Renal cortical epithelial cell (primary cell): ENCODE measurements around the gene AFAP1L2. TPM values are rescaled to one million over a fixed set of nuclear protein-coding genes. Genes with fewer than 3 reads are reported as not detected.
"Not testable (repeated sequence)": the region's sequence is repeated elsewhere in the genome, so short reads cannot be mapped to it uniquely, and the experiment has no call there.

Experiments used
- DNase-seq: peaks from one replicate; pipeline ENCODE4 v3.0.0-alpha.2; 2011; ENCODE audit warnings: low read depth
- total RNA-seq: library from RNA; depleted of rRNA; stranded (reverse); fragments of >200 nt; gene quantifications from 2 replicates; pipeline ENCODE4 v1.2.3, GENCODE V29; 2014

AFAP1L2 gene
- total RNA-seq, 1 donor from 2014 or later = 71.4 TPM

DNA sequence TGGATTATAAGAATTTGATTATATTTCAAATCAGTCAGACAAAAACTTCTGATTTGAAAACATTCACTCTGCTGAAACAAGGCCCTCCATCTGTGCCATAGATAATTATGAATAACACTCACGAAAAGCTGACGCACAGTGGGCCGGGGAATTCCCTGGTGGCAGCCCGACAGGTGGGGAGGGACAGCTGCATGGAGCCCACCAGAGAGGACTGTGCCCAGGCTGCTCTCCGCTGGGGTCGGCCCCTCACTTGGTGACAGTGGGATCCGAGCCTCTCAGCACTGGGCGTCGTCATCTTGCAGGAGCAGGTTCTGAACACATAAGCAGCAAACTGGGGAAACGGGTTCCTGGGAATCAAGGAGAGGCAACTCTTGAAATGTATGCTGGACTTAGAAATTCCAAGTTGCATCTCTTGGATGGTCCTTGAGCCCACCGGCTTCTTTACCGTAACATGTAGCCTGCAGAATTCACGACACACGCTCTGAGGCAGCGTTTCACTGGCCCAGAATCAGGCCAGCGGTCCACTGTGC, 41.4 kb downstream of the AFAP1L2 start:
- no peak for DNase-seq

DNA sequence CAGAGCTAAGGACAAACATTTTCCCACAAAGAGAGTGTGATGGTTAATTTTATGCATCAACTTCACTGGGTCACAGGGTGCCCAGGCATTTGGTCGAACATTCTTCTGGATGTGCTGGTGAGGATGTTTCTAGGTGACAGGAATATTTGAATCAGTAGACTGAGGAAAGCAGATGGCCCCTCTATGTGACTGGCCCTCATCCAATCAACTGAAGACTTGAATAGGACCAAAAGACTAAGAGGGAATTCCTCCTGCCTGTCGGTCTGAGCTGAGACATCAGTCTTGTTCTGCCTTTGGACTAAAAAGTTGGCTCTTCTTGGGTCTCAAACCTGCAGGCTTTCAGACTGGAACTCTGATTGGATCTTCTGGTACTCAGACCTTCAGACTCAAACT, 44.4 kb downstream of the AFAP1L2 start:
- DNase-seq = no peak

DNA sequence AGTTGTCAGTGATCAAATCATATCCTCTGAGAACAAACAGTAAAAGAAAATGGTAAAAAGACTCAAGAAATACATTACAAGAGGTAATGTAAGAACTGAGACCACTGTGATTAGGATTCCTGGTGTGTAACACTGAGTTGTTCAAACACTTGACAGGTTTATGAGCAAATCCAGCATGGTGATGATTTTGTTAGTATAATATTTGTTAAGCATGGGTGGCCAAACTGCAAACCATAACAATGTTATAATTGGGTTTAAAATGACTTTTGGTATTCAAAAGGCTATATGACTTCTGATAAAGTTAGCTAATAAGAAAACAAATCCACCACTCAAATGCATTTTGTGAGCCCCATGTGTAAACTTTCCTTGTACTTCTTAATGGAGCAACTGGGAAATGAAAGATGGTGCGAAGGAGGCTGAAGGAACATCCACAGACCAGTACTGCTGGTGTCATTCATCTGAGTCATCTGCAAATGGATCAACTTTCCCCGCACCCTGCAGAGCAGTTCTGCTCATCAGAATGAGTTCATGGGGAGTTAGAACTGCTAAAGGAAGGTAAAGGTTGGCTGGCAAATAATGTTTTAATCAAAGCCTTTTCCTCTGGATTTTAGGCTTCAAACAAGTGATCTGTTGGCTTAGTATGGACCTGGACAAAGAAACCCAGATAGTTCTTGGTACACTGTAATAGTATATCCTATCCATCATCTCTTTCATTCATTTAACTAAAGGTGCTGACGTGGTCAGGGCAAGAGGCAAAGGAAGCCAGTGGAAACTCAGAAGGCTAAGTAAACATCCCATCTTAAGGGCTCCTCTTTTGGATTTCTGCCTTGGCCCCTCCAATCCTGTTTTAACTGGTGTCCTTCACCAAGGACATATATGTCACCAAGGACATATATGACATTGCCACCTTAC, 45.0 kb downstream of the AFAP1L2 start:
- DNase-seq = no peak

DNA sequence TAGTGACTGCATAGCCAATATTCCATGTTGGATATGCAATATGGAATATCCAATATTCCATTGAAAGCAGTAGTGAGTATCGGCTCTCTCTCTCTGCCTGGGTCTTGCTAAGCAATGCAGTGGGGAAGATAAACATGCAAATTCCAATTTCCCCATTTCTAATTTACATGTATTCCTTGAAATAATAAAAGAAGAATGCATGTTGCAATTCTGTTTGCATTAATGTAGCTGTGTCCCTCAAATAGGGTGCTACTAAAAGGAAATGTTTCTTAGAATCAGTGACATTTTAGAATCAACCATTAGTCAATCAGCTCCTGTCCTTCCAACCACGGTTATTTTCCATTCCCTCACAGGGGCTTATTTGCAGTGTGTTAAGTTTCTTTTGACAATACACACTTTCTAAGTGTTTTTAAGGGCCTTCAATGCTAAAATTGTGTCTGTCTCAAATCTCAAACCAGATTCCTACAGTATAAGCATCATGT, 46.7 kb downstream of the AFAP1L2 start:
- peak; percentile 73 for DNase-seq

DNA sequence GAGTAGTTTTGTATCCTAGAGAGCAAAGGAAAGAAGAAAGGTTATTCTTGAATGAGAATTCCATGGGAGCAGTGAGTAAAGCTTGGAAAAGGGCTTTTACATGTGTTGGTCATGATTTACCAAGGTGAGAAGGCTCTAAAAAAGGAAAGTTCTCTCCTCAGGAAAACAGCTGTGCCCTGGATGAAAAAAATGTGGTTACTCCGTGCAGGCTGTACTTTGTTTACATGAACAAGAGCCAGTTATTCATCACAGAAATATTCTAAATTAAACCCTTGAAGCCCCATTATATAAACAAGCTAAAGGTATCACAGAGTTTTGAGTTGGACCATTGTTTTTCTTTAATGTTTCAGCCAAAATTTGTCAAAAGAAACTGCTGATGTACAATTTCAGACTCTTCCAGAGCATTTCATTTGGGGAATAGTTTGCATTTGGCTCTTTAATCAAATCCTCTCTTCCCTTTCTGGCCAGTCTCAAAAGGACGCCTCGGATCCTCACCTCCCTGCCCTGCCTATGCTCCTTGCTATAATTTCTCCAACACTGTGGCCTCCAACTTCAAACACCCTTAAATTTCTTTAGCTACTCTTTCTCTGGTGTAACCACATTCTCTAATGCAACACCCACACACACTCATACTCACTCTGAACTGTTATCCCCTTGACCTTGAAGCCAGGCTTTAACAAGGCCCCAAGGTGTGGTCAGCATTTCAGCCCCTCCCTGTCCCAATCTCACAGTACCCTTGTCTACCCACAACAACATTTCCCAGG, 47.4 kb downstream of the AFAP1L2 start:
- peak; percentile 79 for DNase-seq

DNA sequence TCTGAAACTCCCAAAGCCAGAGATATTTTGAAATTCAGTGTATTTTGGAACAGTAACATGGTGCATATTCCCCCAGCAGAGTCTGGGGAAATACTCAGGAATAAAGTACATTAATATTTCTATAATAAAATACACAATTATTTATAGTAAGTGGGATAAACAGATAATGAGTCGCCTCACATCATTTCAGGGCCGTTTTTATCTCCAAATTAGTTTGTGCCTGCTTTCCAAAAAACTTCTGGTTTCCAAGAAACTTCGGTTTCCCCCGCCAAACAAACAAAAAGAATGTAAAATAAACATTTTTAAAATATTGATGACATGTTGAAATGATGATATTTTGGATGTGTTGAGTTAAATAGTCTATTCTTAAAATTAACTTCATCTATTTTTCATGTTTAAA, 48.2 kb downstream of the AFAP1L2 start:
- DNase-seq = no peak

DNA sequence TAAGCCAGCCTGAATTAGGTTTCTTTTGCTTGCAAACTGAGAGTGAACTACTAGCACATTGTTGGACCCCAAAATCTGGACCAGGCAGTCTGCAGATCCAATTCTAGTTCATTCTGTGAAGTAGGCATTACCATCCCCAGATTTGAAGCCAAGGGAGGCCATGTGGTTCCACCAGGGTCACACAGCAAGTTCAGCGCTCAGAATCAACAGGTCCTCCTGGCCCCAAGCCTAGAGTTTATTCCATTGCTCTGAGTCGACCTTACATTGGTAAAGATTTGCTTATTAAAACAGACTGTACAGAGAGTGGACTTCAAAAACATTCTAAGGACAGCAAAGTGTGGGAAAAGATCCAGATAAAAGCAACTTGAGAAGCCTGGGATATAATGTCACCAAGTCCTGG, 50.9 kb downstream of the AFAP1L2 start:
- no peak for DNase-seq

DNA sequence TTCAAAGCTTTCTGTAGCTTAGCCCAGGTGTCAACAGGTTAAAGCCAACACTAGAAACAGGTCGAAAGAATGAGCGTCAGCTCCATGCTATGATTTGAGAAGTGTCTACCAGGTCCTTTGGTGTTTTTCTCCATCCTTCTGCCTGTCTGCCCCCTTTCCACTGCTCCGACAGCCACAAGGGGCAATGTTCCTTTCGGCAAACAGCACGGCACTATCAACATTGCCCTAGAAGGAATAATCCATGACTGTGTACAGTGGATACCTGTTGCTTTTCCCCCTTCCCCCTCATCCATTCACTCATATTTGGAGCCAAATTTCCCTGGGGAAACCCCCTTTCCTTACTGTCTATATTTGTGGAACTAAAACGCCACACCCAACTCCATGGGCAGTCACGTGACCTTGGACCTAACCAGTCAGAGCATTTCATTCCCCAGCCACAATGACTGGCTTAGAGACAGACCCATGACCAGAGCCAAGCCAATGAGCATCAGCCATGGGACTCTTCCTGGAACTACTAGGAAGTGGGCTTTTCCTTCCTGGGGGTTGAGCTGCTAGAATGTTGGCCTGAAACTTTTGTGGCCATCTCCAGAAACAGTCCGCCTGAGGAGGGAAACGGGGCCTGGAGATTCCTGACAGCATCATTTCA, 51.5 kb downstream of the AFAP1L2 start:
- no peak for DNase-seq

DNA sequence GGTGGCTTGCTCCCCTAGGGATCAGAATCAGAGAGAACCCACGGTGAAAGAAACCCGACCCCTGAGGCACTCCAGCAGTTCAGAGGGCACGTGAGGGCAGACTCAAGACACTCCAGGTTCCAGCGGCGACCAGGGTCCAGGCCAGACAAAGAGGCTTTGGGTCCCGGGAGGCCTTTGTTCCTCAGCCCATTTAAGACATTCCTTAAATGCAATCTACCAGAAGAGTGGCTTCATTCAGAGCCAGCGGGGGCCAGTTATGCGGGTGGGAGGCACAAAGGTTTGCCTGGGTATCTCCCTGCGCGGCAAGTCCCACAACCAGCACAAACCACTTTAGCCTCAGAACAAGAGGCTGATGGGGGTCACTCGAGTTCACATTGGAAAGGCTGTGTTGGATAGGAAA, 53.6 kb downstream of the AFAP1L2 start:
- DNase-seq = peak; percentile 50

DNA sequence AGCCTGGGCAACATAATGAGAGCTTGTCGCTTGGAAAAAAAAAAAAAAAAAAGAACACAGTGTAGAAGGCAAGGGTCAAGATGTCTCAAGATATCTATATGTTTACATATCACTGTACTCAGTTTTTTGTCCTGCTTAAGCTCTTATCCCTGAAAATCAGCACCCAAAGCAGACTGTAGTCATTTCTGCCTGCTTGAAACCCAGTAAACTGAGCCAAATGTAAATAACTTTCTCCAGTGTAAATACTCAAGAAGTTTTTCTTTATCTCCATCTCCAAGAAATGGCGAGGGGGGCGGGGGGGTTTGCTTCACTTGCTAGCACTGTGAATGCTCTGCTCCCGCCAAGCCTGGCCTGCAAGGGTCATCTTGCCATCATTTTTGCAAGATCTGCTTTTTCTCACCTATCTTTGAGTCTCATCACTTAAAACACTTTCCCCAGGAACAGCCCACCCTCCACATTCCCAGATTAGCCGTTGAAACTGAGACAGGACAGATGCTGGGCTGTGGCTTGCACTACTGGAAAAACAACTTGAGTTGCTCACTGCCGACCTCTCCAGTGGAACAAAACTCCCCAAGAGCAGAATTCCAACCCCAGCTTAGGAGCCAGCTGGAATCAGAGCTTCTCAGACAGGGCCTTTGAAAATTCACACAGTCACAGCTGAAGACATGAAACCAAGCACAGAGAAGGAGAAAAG, 54.6 kb downstream of the AFAP1L2 start:
- DNase-seq = no peak

DNA sequence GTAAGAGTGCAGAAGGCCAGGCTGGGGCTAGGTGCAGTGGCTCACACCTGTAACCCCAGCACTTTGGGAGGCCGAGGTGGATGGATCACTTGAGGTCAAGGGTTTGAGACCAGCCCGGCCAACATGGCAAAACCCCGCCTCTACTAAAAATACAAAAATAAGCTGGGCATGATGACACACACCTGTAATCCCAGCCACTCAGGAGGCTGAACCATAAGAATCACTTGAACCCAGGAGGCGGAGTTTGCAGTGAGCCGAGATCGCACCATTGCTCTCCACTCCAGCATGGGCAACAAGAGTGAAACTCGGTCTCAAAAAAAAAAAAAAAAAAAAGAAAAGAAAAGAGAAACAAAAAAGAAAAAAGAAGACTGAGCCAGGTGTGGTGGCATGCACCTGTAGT, 55.2 kb downstream of the AFAP1L2 start:
- not testable (repeated sequence) for DNase-seq

DNA sequence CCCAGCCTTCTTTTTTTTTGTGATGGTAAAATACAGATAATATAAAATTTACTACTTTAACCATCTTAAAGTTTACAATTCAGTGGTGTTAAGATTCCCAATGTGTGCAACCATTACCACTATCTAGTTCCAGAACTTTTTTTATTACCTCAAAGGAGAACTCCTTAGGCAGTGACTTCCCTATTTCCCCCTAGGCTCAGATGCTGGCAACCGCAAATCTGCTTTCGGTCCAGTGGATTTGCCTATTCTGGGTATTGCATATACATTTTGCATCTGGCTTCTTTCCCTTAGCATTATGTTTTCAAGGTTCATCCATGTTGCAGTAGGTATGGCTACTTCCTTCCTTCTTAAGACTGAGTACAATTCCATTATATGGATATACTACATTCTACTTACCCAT, 56.5 kb downstream of the AFAP1L2 start:
- DNase-seq = no peak

DNA sequence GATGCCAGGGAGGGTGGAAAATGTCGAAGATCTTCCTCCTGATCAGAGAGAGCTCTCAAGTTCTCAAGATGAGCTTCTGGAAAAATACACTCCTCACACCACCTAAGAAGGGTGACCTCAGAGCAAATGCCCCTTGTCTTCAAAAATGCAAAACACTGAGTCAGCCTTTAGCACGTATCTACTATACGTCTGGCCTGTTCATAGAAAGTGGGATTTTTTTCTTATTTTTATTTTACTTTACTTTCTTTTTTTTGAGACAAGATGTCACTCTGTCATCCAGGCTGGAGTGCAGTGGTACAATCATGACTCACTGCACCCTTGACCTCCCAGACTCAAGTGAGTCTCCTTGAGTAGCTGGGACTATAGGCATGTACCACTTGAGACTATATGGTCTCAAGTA, 57.1 kb downstream of the AFAP1L2 start:
- no peak for DNase-seq

DNA sequence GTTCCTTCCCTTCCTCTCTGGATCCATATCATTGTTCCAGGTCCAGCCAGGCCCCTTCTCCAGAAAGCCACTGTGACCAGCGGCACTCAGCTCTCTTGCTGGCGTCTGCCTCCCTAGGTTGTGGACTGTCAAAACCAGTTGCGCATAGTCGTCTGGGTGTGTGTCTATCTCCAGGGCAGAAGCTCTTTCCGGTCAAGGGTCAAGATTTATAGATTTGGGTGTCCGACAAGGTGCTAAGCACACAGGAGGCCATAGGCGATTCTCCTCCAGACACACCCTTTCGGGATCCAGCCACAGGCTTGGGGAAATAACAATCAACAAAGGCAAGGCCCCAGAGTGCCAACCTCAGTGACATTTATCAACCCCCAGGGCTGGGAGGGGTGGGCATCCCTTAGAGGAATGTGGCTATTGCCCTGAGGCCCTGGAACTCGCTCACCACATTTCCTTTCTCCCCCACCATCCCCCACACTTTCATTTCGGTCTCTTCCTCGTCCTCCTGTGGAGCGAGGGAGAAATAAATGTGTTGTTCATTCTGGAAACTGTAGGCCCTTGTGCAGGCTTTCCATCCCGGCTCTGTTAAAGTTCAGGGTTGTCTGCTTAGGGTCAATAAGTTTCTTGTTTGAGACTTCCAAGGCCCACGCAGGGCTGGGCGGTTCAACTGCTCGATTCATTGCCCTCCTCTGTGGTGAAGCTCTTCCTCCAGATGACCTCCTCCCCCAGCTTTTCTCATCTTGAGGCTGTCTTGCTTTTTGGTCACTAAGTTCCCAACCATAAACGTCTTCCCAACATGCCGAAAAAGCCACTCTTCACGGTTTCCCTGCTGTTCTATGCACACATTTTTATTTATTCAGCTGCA, 57.9 kb downstream of the AFAP1L2 start:
- DNase-seq = no peak

DNA sequence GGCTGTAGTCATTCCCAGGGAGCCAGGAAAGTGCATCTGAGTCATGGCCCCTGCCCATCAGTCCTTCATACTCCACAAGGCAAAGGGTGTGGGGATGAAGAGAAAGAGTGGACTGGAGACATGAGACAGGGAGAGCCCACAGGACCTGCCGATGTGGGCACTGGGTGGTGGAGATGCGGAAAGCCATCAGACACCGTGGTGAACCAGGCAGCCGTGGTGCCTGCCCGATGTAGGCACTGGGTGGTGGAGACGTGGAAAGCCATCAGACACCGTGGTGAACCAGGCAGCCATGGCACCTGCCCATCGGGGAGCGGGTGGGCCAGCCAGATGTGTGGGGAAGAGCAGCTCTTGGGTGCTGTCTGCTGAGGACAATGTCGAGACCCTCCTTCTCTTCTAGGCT, 58.6 kb downstream of the AFAP1L2 start:
- DNase-seq = no peak

DNA sequence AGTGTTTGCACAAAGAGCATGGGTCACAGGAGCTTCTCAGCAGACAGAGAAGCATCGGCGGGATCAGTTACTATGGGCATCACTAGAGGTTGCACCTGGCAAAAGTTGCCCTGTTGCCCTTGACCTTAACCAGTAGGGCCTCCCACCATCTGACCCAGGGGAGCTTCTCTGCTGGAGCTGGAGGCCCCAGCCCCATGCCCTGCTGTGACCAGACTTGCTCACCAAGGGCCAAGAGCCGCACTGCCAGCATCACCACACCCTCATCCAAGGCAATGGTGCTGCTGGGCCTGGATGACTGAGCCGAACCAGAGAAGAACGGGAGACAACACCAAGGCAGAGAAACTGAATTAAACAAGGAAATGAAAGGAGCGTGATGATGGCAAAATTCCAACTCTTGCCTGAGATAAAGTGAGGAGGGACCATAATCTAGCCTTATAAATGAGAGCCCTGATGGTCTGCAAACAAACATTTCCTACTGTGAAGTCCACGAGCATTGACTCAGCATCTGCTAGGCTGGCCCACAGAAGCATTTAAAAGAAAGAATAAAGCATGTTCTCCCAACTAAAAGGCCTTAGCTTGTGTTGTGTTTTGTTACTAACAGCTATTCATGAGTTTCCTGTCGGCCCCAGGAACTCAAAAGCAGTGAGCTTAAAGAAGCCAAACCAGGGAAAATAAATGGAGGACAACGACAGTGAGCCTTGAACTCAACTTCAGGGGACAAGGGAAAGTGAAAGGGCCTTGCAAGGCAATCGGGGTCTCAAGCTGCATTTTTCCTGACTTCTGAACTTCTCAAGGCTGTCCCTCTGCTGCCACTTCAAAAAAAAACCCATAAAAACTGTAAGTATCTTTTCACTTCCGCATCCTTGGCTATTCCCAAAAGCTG, 60.4 kb downstream of the AFAP1L2 start:
- no peak for DNase-seq

DNA sequence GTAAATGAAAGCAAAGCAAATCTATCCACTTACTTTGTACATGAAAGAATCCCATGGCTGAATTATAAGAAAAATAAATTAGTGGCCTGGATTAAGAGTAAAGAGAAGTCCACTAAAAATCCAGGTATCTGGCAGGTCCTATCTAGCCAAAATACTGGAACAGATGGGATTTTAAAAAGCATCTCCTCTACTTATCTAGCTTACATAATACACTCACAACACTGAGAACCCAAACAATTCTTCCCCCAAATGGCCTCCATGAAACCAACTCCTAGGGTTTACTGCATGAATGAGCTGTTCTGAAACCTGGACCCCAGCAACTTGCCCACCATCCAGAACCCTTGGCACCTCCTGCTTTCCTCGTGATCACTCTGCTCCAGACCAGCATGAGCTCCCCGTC, 61.3 kb downstream of the AFAP1L2 start:
- no peak for DNase-seq

DNA sequence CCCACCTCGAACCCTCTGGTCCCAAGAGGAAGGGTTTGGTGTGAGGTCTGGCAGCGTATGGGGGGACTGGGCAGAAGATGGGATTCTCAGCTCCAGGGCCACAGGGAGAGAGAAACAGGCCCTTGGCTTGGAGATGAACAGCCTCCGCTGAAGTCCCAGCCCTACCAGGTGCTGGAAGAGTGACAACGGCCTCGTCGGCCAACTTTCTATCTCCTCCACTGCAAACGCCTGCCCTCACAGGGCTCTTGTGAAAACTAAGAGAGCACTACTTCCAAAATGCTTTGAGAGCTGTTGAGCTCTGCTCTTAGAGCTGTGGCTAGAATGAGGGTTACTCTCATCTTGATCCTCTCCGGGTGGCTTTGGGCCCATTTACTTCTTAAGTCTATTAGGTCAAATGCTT, 63.5 kb downstream of the AFAP1L2 start:
- no peak for DNase-seq
